Esophagus squamous epithelium (tissue), 5 donors: ENCODE measurements around the gene EPHA4. TPM values are rescaled to one million over a fixed set of nuclear protein-coding genes. Genes with fewer than 3 reads are reported as not detected.
A peak's percentile ranks its signal among the peaks of the same experiment; 100 is the strongest.

Experiments
- DNase-seq: peaks from one replicate; lab custom pipeline; 2025; lab: John Stamatoyannopoulos, UW
- H3K27ac ChIP-seq, 4 donors: fragments of 200-600 bp; sonication (generic); one replicate each; pipeline ENCODE4 v1.5.1; 2016 to 2019; ENCODE audit warnings: mild to moderate bottlenecking in 1 of 4
- H3K27me3 ChIP-seq, 4 donors: fragments of 200-600 bp; sonication (generic); 1 replicate in 3 of 4; 2 replicates in 1 of 4; pipeline versions ENCODE4 v1.5.1 to v1.6.0; 2017 to 2021; ENCODE audit warnings: antibody characterized with exemption in 1 of 4
- H3K36me3 ChIP-seq, 3 donors: fragments of 200-600 bp; sonication (generic); one replicate each; pipeline ENCODE4 v1.5.1; 2016 to 2019
- H3K4me1 ChIP-seq, 3 donors: fragments of 200-600 bp; sonication (generic); one replicate each; pipeline ENCODE4 v1.5.1; 2017 to 2019
- H3K4me3 ChIP-seq, 4 donors: fragments of 200-600 bp; sonication (generic); 1 replicate in 3 of 4; 2 replicates in 1 of 4; pipeline ENCODE4 v1.5.1; 2016 to 2019; ENCODE audit warnings: mild to moderate bottlenecking in 2 of 4, moderate library complexity in 1 of 4
- H3K9me3 ChIP-seq, 3 donors: fragments of 200-600 bp; sonication (generic); one replicate each; pipeline ENCODE4 v1.5.1; 2016 to 2019
- CTCF ChIP-seq, 6 experiments: fragments of 450-650 bp in 4 of 6; fragments of 200-600 bp in 2 of 6; sonication (generic) in 2 of 6; IDR thresholded peaks; one replicate each; pipeline ENCODE4 v1.5.1; 2016 to 2019; ENCODE audit warnings: antibody characterized with exemption in 6 of 6, mild to moderate bottlenecking in 4 of 6, moderate library complexity in 4 of 6
- POLR2A ChIP-seq, 4 donors: fragments of 450-650 bp; IDR thresholded peaks; one replicate each; pipeline ENCODE4 v1.6.1; 2017; ENCODE audit warnings: antibody characterized with exemption in 4 of 4, mild to moderate bottlenecking in 4 of 4, moderate library complexity in 3 of 4
- WGBS, 2 donors: methylation state at CpG; one replicate each; pipeline ENCODE4 v1.1.5; 2018; 5-methylcytosine and 5-hydroxymethylcytosine counted together
- intact Hi-C: fragments of 100-400 bp; cut with DNase I; formaldehyde crosslinking; loops from one replicate; pipeline ENCODE4 v1.15.0; 2022
- total RNA-seq, 4 donors: library from RNA; depleted of rRNA; stranded (reverse); fragments of >200 nt; gene quantifications; one replicate each; pipeline ENCODE4 v1.1.0, GENCODE V29; 2016
- donor health status: DM: yes; HTN: yes; CAD: no.

EPHA4 gene
- total RNA-seq, 4 donors from 2014 or later = 5.9 to 30.3 (median 25.2) TPM

DNA sequence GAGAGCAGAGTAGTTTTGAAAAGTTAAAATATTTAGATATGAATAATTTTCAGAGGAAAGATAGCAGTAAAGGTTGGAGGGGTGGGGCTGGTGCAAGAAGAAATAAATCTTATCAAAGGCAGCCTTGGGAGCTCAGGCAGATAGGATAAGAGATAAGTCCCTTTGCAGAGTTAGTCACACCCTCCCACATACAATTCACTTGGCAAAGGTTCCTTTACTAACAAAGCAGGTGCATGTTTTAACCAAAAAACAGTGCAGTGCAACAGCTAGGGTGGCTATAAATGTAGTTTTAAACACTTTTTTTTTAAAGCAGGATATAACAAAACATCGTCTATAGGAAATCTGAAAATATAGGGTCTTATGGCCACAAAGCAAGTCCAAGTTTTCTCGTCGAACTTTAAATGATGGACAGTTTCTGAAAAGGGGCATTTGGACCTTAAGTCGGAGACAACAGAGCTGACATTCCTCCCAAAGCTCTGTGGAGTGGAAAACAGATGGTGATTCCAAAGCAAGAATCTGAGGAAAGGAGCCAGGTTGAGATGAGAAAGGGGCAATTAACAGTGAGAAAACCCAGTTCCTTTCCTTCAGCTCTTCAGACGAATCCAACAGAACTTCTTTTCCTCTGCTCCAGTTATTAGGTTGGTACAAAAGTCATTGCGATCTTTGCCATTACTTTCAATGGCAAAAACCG, 53.0 kb downstream of the EPHA4 start:
- Histone ChIP-seq H3K36me3 (no peaks in the 10 kb centered on the region), H3K27ac (peak overlapping the region in 1 of 4 donors; percentile 15), H3K9me3 (no peaks in the 10 kb centered on the region), H3K4me1 (peaks cover 0 to 21% (median 0%) of the 10 kb centered on the region in 3 donors), H3K4me3 (no peak overlapping the region), H3K27me3 (no peaks in the 10 kb centered on the region)
- intact Hi-C loops = no loop called here
- WGBS, 2 donors = 81 to 91% methylated on average over 6 of the region's 7 CpGs
- no peak for TF ChIP-seq CTCF (IDR thresholded peaks at IDR 0.05)
- DNase-seq = no peak

- no peak for TF ChIP-seq CTCF (IDR thresholded peaks at IDR 0.05)
- TF ChIP-seq POLR2A (IDR thresholded peaks at IDR 0.05) = no peak
- no peak for DNase-seq
- Histone ChIP-seq H3K4me1 (peaks cover 0 to 21% (median 0%) of the 10 kb centered on the region in 3 donors), H3K27ac (peak overlapping the region in 2 of 4 donors; percentile 15 to 31), H3K27me3 (no peaks in the 10 kb centered on the region), H3K9me3 (no peaks in the 10 kb centered on the region), H3K36me3 (no peaks in the 10 kb centered on the region), H3K4me3 (peak overlapping the region in 1 of 4 donors; percentile 3)
- intact Hi-C loops = no loop called here
- WGBS, 2 donors = 64 to 66% methylated on average over 7 of the region's 7 CpGs
Observed at GRCh38 chr2:221518201-221518934, 53.7 kb downstream of the EPHA4 start.

DNA sequence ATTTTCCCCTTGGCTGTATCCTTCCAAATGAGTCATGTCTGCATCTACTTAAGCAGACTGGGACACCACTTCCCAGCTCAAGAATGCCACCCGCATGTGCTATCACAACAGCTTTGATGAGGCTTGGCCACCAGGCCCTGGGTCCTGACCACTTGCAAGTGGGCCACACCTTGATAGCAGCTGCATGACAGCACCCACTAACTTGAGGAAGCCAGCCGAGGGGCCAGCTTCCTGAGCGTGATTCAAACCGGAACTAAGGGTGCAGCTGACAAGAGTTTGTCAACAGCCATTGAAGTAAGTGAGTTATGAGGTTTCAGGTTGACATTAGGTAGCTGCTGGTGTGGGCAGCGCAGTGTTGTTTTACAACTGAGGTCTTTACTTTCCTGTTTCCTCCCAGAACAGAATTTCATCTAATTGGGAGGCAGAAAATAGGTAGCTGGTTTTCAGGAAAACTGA, 54.4 kb downstream of the EPHA4 start:
- Histone ChIP-seq H3K4me3 (peak overlapping the region in 1 of 4 donors; percentile 3), H3K36me3 (no peaks in the 10 kb centered on the region), H3K9me3 (no peaks in the 10 kb centered on the region), H3K27ac (peak overlapping the region in 1 of 4 donors; percentile 31), H3K27me3 (no peaks in the 10 kb centered on the region), H3K4me1 (peaks cover 0 to 21% (median 0%) of the 10 kb centered on the region in 3 donors)
- no peak for DNase-seq
- 72% methylated on average over 4 to 5 of the region's 5 CpGs for WGBS, 2 donors
- TF ChIP-seq CTCF (IDR thresholded peaks at IDR 0.05) (no peak), POLR2A (IDR thresholded peaks at IDR 0.05) (no peak)
- intact Hi-C loops = no loop called here

GRCh38 chr2:221517146-221517695, 54.9 kb downstream of the EPHA4 start:
- Histone ChIP-seq H3K4me3 (no peak overlapping the region), H3K27ac (peak overlapping the region in 1 of 4 donors; percentile 31), H3K27me3 (no peaks in the 10 kb centered on the region), H3K36me3 (no peaks in the 10 kb centered on the region), H3K4me1 (peaks cover 0 to 21% (median 0%) of the 10 kb centered on the region in 3 donors), H3K9me3 (no peaks in the 10 kb centered on the region)
- 76 to 78% methylated on average over 4 of the region's 4 CpGs for WGBS, 2 donors
- TF ChIP-seq POLR2A (IDR thresholded peaks at IDR 0.05) (no peak), CTCF (IDR thresholded peaks at IDR 0.05) (no peak)
- intact Hi-C loops = no loop called here
- DNase-seq = no peak

- intact Hi-C loops = no loop called here
- Histone ChIP-seq H3K9me3 (no peaks in the 10 kb centered on the region), H3K27me3 (no peaks in the 10 kb centered on the region), H3K4me1 (peaks cover 0 to 21% (median 0%) of the 10 kb centered on the region in 3 donors), H3K27ac (no peak overlapping the region), H3K4me3 (no peak overlapping the region), H3K36me3 (no peaks in the 10 kb centered on the region)
- no peak for TF ChIP-seq CTCF (IDR thresholded peaks at IDR 0.05)
- 52 to 56% methylated on average over 1 of the region's 1 CpG for WGBS, 2 donors
- no peak for DNase-seq
Observed at GRCh38 chr2:221515864-221516263, 56.2 kb downstream of the EPHA4 start.
